Loucy (cell line): ENCODE measurements around the gene SMARCB1.

Experiments
- H2AFZ ChIP-seq: fragments of 200-600 bp; sonication (generic); 2 replicates; pipeline ENCODE4 v1.6.0; 2016; ENCODE audit warnings: antibody characterized with exemption, mild to moderate bottlenecking, low read length, moderate library complexity
- H3F3A ChIP-seq: fragments of 200-600 bp; 2 replicates; pipeline ENCODE4 v1.6.0; 2016; ENCODE audit warnings: antibody characterized with exemption, low read depth, mild to moderate bottlenecking
- H3K27me3 ChIP-seq: fragments of 200-600 bp; sonication (generic); 2 replicates; pipeline ENCODE4 v1.6.1; 2014; ENCODE audit warnings: low read length, mild to moderate bottlenecking; ENCODE audit not compliant: insufficient read depth, poor library complexity, severe bottlenecking
- H3K36me3 ChIP-seq: fragments of 200-600 bp; sonication (generic); 2 replicates; pipeline ENCODE4 v1.6.1; 2016; ENCODE audit warnings: low read length; ENCODE audit not compliant: insufficient read depth
- H3K4me1 ChIP-seq: fragments of 200-600 bp; sonication (generic); 2 replicates; pipeline ENCODE4 v1.5.1; 2014; ENCODE audit warnings: low read length, mild to moderate bottlenecking; ENCODE audit not compliant: insufficient read depth, poor library complexity, severe bottlenecking
- H3K4me2 ChIP-seq: fragments of 200-600 bp; sonication (generic); 2 replicates; pipeline ENCODE4 v1.6.0; 2014; ENCODE audit warnings: antibody characterized with exemption, low read length, low read depth, mild to moderate bottlenecking; ENCODE audit not compliant: poor library complexity, severe bottlenecking
- H3K4me3 ChIP-seq: fragments of 200-600 bp; sonication (generic); 2 replicates; pipeline ENCODE4 v1.5.1; 2014; ENCODE audit warnings: low read length, mild to moderate bottlenecking, mixed read lengths; ENCODE audit not compliant: poor library complexity, severe bottlenecking
- H3K79me2 ChIP-seq: fragments of 200-600 bp; sonication (generic); 2 replicates; pipeline ENCODE4 v1.6.1; 2014; ENCODE audit warnings: low read length; ENCODE audit not compliant: insufficient read depth
- H3K9ac ChIP-seq: fragments of 200-600 bp; sonication (generic); 2 replicates; pipeline ENCODE4 v1.6.0; 2014; ENCODE audit warnings: mild to moderate bottlenecking, low read depth, low read length, moderate library complexity; ENCODE audit not compliant: poor library complexity, severe bottlenecking
- H3K9me2 ChIP-seq: fragments of 200-600 bp; sonication (generic); replicated peaks from 2 replicates; pipeline ENCODE4 v1.6.1; 2016; ENCODE audit warnings: low read depth, low read length, mixed read lengths
- H3K9me3 ChIP-seq: fragments of 200-600 bp; sonication (generic); 2 replicates; pipeline ENCODE4 v1.6.1; 2014; ENCODE audit warnings: mild to moderate bottlenecking, antibody characterized with exemption, low read length, low read depth; ENCODE audit not compliant: insufficient read depth
- H4K20me1 ChIP-seq: fragments of 200-600 bp; sonication (generic); 2 replicates; pipeline ENCODE4 v1.6.0; 2014; ENCODE audit warnings: antibody characterized with exemption, low read length, mild to moderate bottlenecking; ENCODE audit not compliant: insufficient read depth, poor library complexity, severe bottlenecking
- EZH2phosphoT487 ChIP-seq: fragments of 200-600 bp; IDR thresholded peaks from 2 replicates; pipeline ENCODE4 v1.6.1; 2018; ENCODE audit warnings: antibody characterized with exemption, mild to moderate bottlenecking, moderate library complexity, borderline replicate concordance
- TF ChIP-seq, protein P1 (sequence below): fragments of 200-600 bp; sonication (generic); conservative IDR thresholded peaks from 2 replicates; pipeline ENCODE4 v1.5.1; 2014; ENCODE audit warnings: mild to moderate bottlenecking, antibody characterized with exemption, low read length

SMARCB1 gene

GRCh38 chr22:23844739-23845202 is 58.0 kb downstream of the SMARCB1 start:
- Histone ChIP-seq H4K20me1 (no peaks in the 10 kb centered on the region), H3K4me1 (peaks cover 13% of the 10 kb centered on the region), H3K36me3 (no peaks in the 10 kb centered on the region), H3F3A (no peaks in the 10 kb centered on the region), H2AFZ (no peak overlapping the region), H3K4me2 (peak overlapping the region; percentile 37), H3K27me3 (no peaks in the 10 kb centered on the region), H3K9me2 (no peaks in the 10 kb centered on the region), H3K79me2 (no peaks in the 10 kb centered on the region), H3K9me3 (no peaks in the 10 kb centered on the region), H3K4me3 (peak overlapping the region; percentile 3), H3K9ac (peak overlapping the region; percentile 28)
- TF ChIP-seq, protein P1, sequence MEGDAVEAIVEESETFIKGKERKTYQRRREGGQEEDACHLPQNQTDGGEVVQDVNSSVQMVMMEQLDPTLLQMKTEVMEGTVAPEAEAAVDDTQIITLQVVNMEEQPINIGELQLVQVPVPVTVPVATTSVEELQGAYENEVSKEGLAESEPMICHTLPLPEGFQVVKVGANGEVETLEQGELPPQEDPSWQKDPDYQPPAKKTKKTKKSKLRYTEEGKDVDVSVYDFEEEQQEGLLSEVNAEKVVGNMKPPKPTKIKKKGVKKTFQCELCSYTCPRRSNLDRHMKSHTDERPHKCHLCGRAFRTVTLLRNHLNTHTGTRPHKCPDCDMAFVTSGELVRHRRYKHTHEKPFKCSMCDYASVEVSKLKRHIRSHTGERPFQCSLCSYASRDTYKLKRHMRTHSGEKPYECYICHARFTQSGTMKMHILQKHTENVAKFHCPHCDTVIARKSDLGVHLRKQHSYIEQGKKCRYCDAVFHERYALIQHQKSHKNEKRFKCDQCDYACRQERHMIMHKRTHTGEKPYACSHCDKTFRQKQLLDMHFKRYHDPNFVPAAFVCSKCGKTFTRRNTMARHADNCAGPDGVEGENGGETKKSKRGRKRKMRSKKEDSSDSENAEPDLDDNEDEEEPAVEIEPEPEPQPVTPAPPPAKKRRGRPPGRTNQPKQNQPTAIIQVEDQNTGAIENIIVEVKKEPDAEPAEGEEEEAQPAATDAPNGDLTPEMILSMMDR: no peak
- TF ChIP-seq EZH2phosphoT487: no peak

- Histone ChIP-seq H3K4me3 (no peak overlapping the region), H4K20me1 (no peaks in the 10 kb centered on the region), H3K4me1 (peaks cover 12% of the 10 kb centered on the region), H3K9me2 (no peaks in the 10 kb centered on the region), H3K4me2 (no peak overlapping the region), H3K9me3 (no peaks in the 10 kb centered on the region), H2AFZ (no peak overlapping the region), H3K79me2 (no peaks in the 10 kb centered on the region), H3K36me3 (no peaks in the 10 kb centered on the region), H3K27me3 (no peaks in the 10 kb centered on the region), H3F3A (no peaks in the 10 kb centered on the region), H3K9ac (peak overlapping the region; percentile 28)
- TF ChIP-seq, protein P1: no peak
- no peak for TF ChIP-seq EZH2phosphoT487
Measured at GRCh38 chr22:23845265-23846080, 58.7 kb downstream of the SMARCB1 start.

- Histone ChIP-seq H3K4me3 (no peak overlapping the region), H2AFZ (no peak overlapping the region), H3K4me2 (no peak overlapping the region)
Measured at GRCh38 chr22:23846081-23846469, 59.3 kb downstream of the SMARCB1 start.

More at GRCh38 chr22:23846081-23846469, 59.3 kb downstream of the SMARCB1 start:
- Histone ChIP-seq H3K36me3 (no peaks in the 10 kb centered on the region), H3K9ac (no peak overlapping the region), H3K9me3 (no peaks in the 10 kb centered on the region), H3F3A (no peaks in the 10 kb centered on the region), H3K4me1 (peaks cover 12% of the 10 kb centered on the region), H3K27me3 (no peaks in the 10 kb centered on the region), H4K20me1 (no peaks in the 10 kb centered on the region), H3K79me2 (no peaks in the 10 kb centered on the region), H3K9me2 (no peaks in the 10 kb centered on the region)
- TF ChIP-seq, protein P1: no peak
- TF ChIP-seq EZH2phosphoT487: no peak
